WTC11 (cell line): Measurements from ENCODE around the gene HES6.

Source experiments
- ATF3 ChIP-seq: sonication (generic); formaldehyde crosslinking; conservative IDR thresholded peaks from 2 replicates; pipeline ENCODE4 v1.8.1; 2022; ENCODE audit warnings: mild to moderate bottlenecking, missing genetic modification reagents
- CTCF ChIP-seq: fragments of 200-600 bp; IDR thresholded peaks from 2 replicates; pipeline ENCODE4 v1.8.0; 2022; ENCODE audit warnings: antibody characterized with exemption
- NR3C1 ChIP-seq: sonication (generic); formaldehyde crosslinking; conservative IDR thresholded peaks from 2 replicates; pipeline ENCODE4 v1.8.1; 2023; ENCODE audit warnings: low read depth, mild to moderate bottlenecking, missing genetic modification reagents
- PRDM15 ChIP-seq: sonication (generic); formaldehyde crosslinking; IDR thresholded peaks from 2 replicates; pipeline ENCODE4 v1.8.0; 2022; ENCODE audit warnings: missing genetic modification reagents
- PREB ChIP-seq: sonication (generic); formaldehyde crosslinking; IDR thresholded peaks from 2 replicates; pipeline ENCODE4 v1.8.1; 2022; ENCODE audit warnings: mild to moderate bottlenecking, missing genetic modification reagents, moderate library complexity, borderline replicate concordance
- SP1 ChIP-seq: sonication (generic); formaldehyde crosslinking; conservative IDR thresholded peaks from 2 replicates; pipeline ENCODE4 v1.8.1; 2022; ENCODE audit warnings: missing genetic modification reagents
- TP53 ChIP-seq: sonication (generic); formaldehyde crosslinking; IDR thresholded peaks from 2 replicates; pipeline ENCODE4 v1.8.1; 2023; ENCODE audit warnings: mild to moderate bottlenecking, missing genetic modification reagents
- USF2 ChIP-seq: sonication (generic); formaldehyde crosslinking; IDR thresholded peaks from 2 replicates; pipeline ENCODE4 v1.8.1; 2023; ENCODE audit warnings: mild to moderate bottlenecking, missing genetic modification reagents, moderate library complexity
- ZBTB21 ChIP-seq: sonication (generic); formaldehyde crosslinking; IDR thresholded peaks from 2 replicates; pipeline ENCODE4 v1.8.1; 2023; ENCODE audit warnings: mild to moderate bottlenecking, missing genetic modification reagents, borderline replicate concordance
- ZNF232 ChIP-seq: sonication (generic); formaldehyde crosslinking; IDR thresholded peaks from 2 replicates; pipeline ENCODE4 v1.8.0; 2022; ENCODE audit warnings: mild to moderate bottlenecking, missing genetic modification reagents

- TF ChIP-seq CTCF (no peak), ZBTB21 (CRISPR knock-in tag) (no peak), PREB (CRISPR knock-in tag) (no peak), SP1 (CRISPR knock-in tag) (no peak), ATF3 (no peak), TP53 (CRISPR knock-in tag) (no peak), NR3C1 (CRISPR knock-in tag) (no peak), USF2 (no peak), ZNF232 (no peak), PRDM15 (CRISPR knock-in tag) (no peak)
Measured at GRCh38 chr2:238251331-238251730, 11.5 kb upstream of the HES6 start.
